HEK293 (cell line): ENCODE data around the gene IQCH.

ENCODE experiments used
- EGR2 ChIP-seq: fragments of 450-650 bp; formaldehyde crosslinking; IDR thresholded peaks from 2 replicates; pipeline ENCODE4 v1.5.1; 2016; ENCODE audit warnings: low read depth, missing biosample characterization, missing genetic modification characterization
- FEZF1 ChIP-seq: fragments of 450-650 bp; formaldehyde crosslinking; IDR thresholded peaks from 2 replicates; pipeline ENCODE4 v1.5.1; 2016; ENCODE audit warnings: missing biosample characterization, missing genetic modification characterization
- KLF1 ChIP-seq: fragments of 450-650 bp; formaldehyde crosslinking; IDR thresholded peaks from 2 replicates; pipeline ENCODE4 v1.5.1; 2016; ENCODE audit warnings: missing biosample characterization, missing genetic modification characterization
- KLF7 ChIP-seq: fragments of 450-650 bp; formaldehyde crosslinking; IDR thresholded peaks from 2 replicates; pipeline ENCODE4 v1.5.1; 2016; ENCODE audit warnings: missing biosample characterization, missing genetic modification characterization, borderline replicate concordance
- MZF1 ChIP-seq: fragments of 450-650 bp; formaldehyde crosslinking; IDR thresholded peaks from 2 replicates; pipeline ENCODE4 v1.5.1; 2017; ENCODE audit warnings: missing biosample characterization, missing genetic modification characterization, borderline replicate concordance
- SCRT2 ChIP-seq: fragments of 450-650 bp; formaldehyde crosslinking; IDR thresholded peaks from 2 replicates; pipeline ENCODE4 v1.5.1; 2016; ENCODE audit warnings: missing biosample characterization, missing genetic modification characterization
- SP2 ChIP-seq: fragments of 450-650 bp; formaldehyde crosslinking; IDR thresholded peaks from 2 replicates; pipeline ENCODE4 v1.5.1; 2016; ENCODE audit warnings: missing biosample characterization, missing genetic modification characterization
- TCF7L2 ChIP-seq: IDR thresholded peaks from 2 replicates; pipeline ENCODE4 v1.6.1; 2011; ENCODE audit warnings: low read depth, mild to moderate bottlenecking, inconsistent platforms, low read length, moderate library complexity, borderline replicate concordance
- ZBTB20 ChIP-seq: fragments of 450-650 bp; formaldehyde crosslinking; IDR thresholded peaks from 2 replicates; pipeline ENCODE4 v1.5.1; 2016; ENCODE audit warnings: missing biosample characterization, missing genetic modification characterization
- ZNF10 ChIP-seq: fragments of 450-650 bp; formaldehyde crosslinking; IDR thresholded peaks from 2 replicates; pipeline ENCODE4 v1.5.1; 2017; ENCODE audit warnings: missing biosample characterization, missing genetic modification characterization
- ZNF133 ChIP-seq: fragments of 450-650 bp; formaldehyde crosslinking; IDR thresholded peaks from 2 replicates; pipeline ENCODE4 v1.5.1; 2016; ENCODE audit warnings: missing biosample characterization, missing genetic modification characterization
- ZNF157 ChIP-seq: fragments of 450-650 bp; formaldehyde crosslinking; IDR thresholded peaks from 2 replicates; pipeline ENCODE4 v1.5.1; 2016; ENCODE audit warnings: missing biosample characterization, missing genetic modification characterization
- ZNF324 ChIP-seq: fragments of 450-650 bp; formaldehyde crosslinking; IDR thresholded peaks from 2 replicates; pipeline ENCODE4 v1.5.1; 2016; ENCODE audit warnings: missing biosample characterization, missing genetic modification characterization
- ZNF561 ChIP-seq: fragments of 450-650 bp; IDR thresholded peaks from 2 replicates; pipeline ENCODE4 v1.5.1; 2018; ENCODE audit warnings: missing biosample characterization, missing genetic modification characterization, borderline replicate concordance
- ZNF610 ChIP-seq: fragments of 450-650 bp; formaldehyde crosslinking; IDR thresholded peaks from 2 replicates; pipeline ENCODE4 v1.5.1; 2016; ENCODE audit warnings: missing biosample characterization, missing genetic modification characterization, borderline replicate concordance
- ZNF626 ChIP-seq: fragments of 450-650 bp; sonication (Bioruptor Pico); formaldehyde crosslinking; IDR thresholded peaks from 2 replicates; pipeline ENCODE4 v1.5.1; 2018; ENCODE audit warnings: missing biosample characterization, missing genetic modification characterization, inconsistent platforms
- ZNF677 ChIP-seq: fragments of 450-650 bp; IDR thresholded peaks from 2 replicates; pipeline ENCODE4 v1.5.0; 2018; ENCODE audit warnings: missing biosample characterization, mild to moderate bottlenecking, missing genetic modification characterization, moderate library complexity
- ZNF785 ChIP-seq: fragments of 450-650 bp; formaldehyde crosslinking; IDR thresholded peaks from 2 replicates; pipeline ENCODE4 v1.5.1; 2016; ENCODE audit warnings: missing biosample characterization, missing genetic modification characterization
- ZSCAN16 ChIP-seq: fragments of 450-650 bp; formaldehyde crosslinking; IDR thresholded peaks from 2 replicates; pipeline ENCODE4 v1.5.1; 2016; ENCODE audit warnings: missing biosample characterization, missing genetic modification characterization
- ZXDB ChIP-seq: fragments of 450-650 bp; formaldehyde crosslinking; IDR thresholded peaks from 2 replicates; pipeline ENCODE4 v1.5.1; 2016; ENCODE audit warnings: missing biosample characterization, missing genetic modification characterization
- TF ChIP-seq, protein P1 (sequence below): fragments of 450-650 bp; formaldehyde crosslinking; IDR thresholded peaks from 2 replicates; pipeline ENCODE4 v1.5.1; 2016; ENCODE audit warnings: missing biosample characterization, missing genetic modification characterization
- TF ChIP-seq, protein P2 (sequence below): fragments of 450-650 bp; formaldehyde crosslinking; IDR thresholded peaks from 2 replicates; pipeline ENCODE4 v1.5.1; 2016; ENCODE audit warnings: missing biosample characterization, missing genetic modification characterization
- TF ChIP-seq, protein P3 (sequence below): fragments of 450-650 bp; formaldehyde crosslinking; IDR thresholded peaks from 2 replicates; pipeline ENCODE4 v1.5.1; 2016; ENCODE audit warnings: missing biosample characterization, missing genetic modification characterization
- TF ChIP-seq, protein P4 (sequence below): fragments of 450-650 bp; formaldehyde crosslinking; optimal IDR thresholded peaks from 2 replicates; pipeline ENCODE3; 2016; ENCODE audit warnings: missing biosample characterization, mild to moderate bottlenecking, missing genetic modification characterization
- TF ChIP-seq, protein P5 (sequence below): fragments of 450-650 bp; formaldehyde crosslinking; IDR thresholded peaks from 2 replicates; pipeline ENCODE4 v1.5.1; 2016; ENCODE audit warnings: missing biosample characterization, missing genetic modification characterization
- TF ChIP-seq, protein P6 (sequence below): fragments of 450-650 bp; formaldehyde crosslinking; IDR thresholded peaks from 2 replicates; pipeline ENCODE4 v1.5.0; 2017; ENCODE audit warnings: missing biosample characterization, missing genetic modification characterization, borderline replicate concordance
- TF ChIP-seq, protein P7 (sequence below): fragments of 450-650 bp; formaldehyde crosslinking; IDR thresholded peaks from 2 replicates; pipeline ENCODE4 v1.5.1; 2016; ENCODE audit warnings: missing biosample characterization, missing genetic modification characterization

The IQCH gene

DNA sequence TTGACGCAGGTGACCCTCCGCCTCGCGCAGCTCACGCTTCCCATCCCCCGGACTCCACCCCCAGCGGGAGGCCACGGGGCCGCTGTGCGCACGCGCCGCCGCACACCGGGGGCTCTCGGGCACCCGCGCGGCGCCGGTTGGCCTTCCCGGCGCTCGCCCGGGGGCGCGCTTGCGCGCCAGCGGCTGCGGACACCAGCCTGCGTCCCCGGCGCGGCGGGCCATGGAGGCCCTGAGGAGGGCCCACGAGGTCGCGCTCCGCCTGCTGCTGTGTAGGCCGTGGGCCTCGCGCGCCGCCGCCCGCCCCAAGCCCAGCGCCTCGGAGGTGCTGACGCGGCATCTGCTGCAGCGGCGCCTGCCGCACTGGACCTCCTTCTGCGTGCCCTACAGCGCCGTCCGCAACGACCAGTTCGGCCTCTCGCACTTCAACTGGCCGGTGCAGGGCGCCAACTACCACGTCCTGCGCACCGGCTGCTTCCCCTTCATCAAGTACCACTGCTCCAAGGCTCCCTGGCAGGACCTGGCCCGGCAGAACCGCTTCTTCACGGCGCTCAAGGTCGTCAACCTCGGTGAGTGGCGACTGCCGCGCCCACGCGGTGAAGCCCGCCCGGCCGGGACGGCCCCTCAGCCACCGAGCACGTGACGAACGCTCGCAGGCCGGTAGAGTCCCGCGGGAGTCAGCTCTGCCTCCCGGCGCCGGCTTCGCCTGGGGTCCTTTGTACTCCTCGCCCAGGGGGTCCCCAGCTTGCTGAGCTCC, 266.6 kb downstream of the IQCH start, which contains the start of gene C15orf61 (continued):
- TF ChIP-seq, protein P1, sequence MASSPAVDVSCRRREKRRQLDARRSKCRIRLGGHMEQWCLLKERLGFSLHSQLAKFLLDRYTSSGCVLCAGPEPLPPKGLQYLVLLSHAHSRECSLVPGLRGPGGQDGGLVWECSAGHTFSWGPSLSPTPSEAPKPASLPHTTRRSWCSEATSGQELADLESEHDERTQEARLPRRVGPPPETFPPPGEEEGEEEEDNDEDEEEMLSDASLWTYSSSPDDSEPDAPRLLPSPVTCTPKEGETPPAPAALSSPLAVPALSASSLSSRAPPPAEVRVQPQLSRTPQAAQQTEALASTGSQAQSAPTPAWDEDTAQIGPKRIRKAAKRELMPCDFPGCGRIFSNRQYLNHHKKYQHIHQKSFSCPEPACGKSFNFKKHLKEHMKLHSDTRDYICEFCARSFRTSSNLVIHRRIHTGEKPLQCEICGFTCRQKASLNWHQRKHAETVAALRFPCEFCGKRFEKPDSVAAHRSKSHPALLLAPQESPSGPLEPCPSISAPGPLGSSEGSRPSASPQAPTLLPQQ: peak; percentile 97
- TF ChIP-seq, protein P2, sequence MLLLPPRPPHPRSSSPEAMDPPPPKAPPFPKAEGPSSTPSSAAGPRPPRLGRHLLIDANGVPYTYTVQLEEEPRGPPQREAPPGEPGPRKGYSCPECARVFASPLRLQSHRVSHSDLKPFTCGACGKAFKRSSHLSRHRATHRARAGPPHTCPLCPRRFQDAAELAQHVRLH: peak; percentile 85
- peak; percentile 98 for TF ChIP-seq ZNF324 (tag by site-specific recombination)
- TF ChIP-seq KLF7 (tag by site-specific recombination): peak; percentile 88
- TF ChIP-seq KLF1 (tag by site-specific recombination): 0 out of 2 replicates have a peak, but pooled peaks have one; percentile 40
- TF ChIP-seq, protein P3, sequence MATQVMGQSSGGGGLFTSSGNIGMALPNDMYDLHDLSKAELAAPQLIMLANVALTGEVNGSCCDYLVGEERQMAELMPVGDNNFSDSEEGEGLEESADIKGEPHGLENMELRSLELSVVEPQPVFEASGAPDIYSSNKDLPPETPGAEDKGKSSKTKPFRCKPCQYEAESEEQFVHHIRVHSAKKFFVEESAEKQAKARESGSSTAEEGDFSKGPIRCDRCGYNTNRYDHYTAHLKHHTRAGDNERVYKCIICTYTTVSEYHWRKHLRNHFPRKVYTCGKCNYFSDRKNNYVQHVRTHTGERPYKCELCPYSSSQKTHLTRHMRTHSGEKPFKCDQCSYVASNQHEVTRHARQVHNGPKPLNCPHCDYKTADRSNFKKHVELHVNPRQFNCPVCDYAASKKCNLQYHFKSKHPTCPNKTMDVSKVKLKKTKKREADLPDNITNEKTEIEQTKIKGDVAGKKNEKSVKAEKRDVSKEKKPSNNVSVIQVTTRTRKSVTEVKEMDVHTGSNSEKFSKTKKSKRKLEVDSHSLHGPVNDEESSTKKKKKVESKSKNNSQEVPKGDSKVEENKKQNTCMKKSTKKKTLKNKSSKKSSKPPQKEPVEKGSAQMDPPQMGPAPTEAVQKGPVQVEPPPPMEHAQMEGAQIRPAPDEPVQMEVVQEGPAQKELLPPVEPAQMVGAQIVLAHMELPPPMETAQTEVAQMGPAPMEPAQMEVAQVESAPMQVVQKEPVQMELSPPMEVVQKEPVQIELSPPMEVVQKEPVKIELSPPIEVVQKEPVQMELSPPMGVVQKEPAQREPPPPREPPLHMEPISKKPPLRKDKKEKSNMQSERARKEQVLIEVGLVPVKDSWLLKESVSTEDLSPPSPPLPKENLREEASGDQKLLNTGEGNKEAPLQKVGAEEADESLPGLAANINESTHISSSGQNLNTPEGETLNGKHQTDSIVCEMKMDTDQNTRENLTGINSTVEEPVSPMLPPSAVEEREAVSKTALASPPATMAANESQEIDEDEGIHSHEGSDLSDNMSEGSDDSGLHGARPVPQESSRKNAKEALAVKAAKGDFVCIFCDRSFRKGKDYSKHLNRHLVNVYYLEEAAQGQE (tag by site-specific recombination): peak; percentile 39; the same call in 1 of the 2 replicates
- TF ChIP-seq ZXDB (tag by site-specific recombination): peak; percentile 86
- TF ChIP-seq ZNF677 (tag by site-specific recombination): peak; percentile 11; the same call in 1 of the 2 replicates
- peak; percentile 91; the same call in 1 of the 2 replicates for TF ChIP-seq TCF7L2
- TF ChIP-seq ZNF157 (tag by site-specific recombination): no peak
- TF ChIP-seq, protein P4, sequence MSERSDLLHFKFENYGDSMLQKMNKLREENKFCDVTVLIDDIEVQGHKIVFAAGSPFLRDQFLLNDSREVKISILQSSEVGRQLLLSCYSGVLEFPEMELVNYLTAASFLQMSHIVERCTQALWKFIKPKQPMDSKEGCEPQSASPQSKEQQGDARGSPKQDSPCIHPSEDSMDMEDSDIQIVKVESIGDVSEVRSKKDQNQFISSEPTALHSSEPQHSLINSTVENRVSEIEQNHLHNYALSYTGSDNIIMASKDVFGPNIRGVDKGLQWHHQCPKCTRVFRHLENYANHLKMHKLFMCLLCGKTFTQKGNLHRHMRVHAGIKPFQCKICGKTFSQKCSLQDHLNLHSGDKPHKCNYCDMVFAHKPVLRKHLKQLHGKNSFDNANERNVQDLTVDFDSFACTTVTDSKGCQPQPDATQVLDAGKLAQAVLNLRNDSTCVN (tag by site-specific recombination): peak; percentile 97
- peak; percentile 82 for TF ChIP-seq ZNF610 (tag by site-specific recombination)
- TF ChIP-seq SCRT2 (tag by site-specific recombination): peak; percentile 63; the same call in 1 of the 2 replicates
- TF ChIP-seq ZNF10: peak; percentile 82
- peak; percentile 16; the same call in 1 of the 2 replicates for TF ChIP-seq FEZF1 (tag by site-specific recombination)
- TF ChIP-seq ZBTB20 (tag by site-specific recombination): peak; percentile 74; the same call in 1 of the 2 replicates
- peak; percentile 80 for TF ChIP-seq ZSCAN16 (tag by site-specific recombination)
- peak; percentile 83 for TF ChIP-seq EGR2 (tag by site-specific recombination)
- TF ChIP-seq, protein P5, sequence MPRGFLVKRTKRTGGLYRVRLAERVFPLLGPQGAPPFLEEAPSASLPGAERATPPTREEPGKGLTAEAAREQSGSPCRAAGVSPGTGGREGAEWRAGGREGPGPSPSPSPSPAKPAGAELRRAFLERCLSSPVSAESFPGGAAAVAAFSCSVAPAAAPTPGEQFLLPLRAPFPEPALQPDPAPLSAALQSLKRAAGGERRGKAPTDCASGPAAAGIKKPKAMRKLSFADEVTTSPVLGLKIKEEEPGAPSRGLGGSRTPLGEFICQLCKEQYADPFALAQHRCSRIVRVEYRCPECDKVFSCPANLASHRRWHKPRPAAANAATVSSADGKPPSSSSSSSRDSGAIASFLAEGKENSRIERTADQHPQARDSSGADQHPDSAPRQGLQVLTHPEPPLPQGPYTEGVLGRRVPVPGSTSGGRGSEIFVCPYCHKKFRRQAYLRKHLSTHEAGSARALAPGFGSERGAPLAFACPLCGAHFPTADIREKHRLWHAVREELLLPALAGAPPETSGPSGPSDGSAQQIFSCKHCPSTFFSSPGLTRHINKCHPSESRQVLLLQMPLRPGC (tag by site-specific recombination): peak; percentile 82
- TF ChIP-seq SP2 (tag by site-specific recombination): peak; percentile 71
- TF ChIP-seq ZNF626: peak; percentile 77; the same call in 1 of the 2 replicates
- TF ChIP-seq, protein P6, sequence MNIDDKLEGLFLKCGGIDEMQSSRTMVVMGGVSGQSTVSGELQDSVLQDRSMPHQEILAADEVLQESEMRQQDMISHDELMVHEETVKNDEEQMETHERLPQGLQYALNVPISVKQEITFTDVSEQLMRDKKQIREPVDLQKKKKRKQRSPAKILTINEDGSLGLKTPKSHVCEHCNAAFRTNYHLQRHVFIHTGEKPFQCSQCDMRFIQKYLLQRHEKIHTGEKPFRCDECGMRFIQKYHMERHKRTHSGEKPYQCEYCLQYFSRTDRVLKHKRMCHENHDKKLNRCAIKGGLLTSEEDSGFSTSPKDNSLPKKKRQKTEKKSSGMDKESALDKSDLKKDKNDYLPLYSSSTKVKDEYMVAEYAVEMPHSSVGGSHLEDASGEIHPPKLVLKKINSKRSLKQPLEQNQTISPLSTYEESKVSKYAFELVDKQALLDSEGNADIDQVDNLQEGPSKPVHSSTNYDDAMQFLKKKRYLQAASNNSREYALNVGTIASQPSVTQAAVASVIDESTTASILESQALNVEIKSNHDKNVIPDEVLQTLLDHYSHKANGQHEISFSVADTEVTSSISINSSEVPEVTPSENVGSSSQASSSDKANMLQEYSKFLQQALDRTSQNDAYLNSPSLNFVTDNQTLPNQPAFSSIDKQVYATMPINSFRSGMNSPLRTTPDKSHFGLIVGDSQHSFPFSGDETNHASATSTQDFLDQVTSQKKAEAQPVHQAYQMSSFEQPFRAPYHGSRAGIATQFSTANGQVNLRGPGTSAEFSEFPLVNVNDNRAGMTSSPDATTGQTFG (tag by site-specific recombination): peak; percentile 21; the same call in 1 of the 2 replicates
- peak; percentile 17; the same call in 1 of the 2 replicates for TF ChIP-seq ZNF561 (tag by site-specific recombination)
- TF ChIP-seq, protein P7, sequence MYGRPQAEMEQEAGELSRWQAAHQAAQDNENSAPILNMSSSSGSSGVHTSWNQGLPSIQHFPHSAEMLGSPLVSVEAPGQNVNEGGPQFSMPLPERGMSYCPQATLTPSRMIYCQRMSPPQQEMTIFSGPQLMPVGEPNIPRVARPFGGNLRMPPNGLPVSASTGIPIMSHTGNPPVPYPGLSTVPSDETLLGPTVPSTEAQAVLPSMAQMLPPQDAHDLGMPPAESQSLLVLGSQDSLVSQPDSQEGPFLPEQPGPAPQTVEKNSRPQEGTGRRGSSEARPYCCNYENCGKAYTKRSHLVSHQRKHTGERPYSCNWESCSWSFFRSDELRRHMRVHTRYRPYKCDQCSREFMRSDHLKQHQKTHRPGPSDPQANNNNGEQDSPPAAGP (tag by site-specific recombination): peak; percentile 95
- peak; percentile 79 for TF ChIP-seq ZNF785 (tag by site-specific recombination)
- no peak; the same call in 1 of the 2 replicates for TF ChIP-seq MZF1
- peak; percentile 42; the same call in 1 of the 2 replicates for TF ChIP-seq ZNF133
